A673 (cell line): ENCODE data around the gene STXBP5L. TPM values are rescaled to one million over a fixed set of nuclear protein-coding genes. Genes with fewer than 3 reads are reported as not detected.

Experiments
- BruUV-seq: library from RNA; stranded (reverse); fragments of 400-500 nt; replicated peaks from 2 replicates; lab custom pipeline; 2021; lab: Mats Ljungman, UMichigan
- CTCF ChIA-PET: fragments of 300-600 bp; sonication (Branson Sonifier 250); formaldehyde crosslinking; loops from one replicate; lab custom pipeline; 2022; ENCODE audit warnings: antibody characterized with exemption; lab: Charles Lee
- POLR2A ChIA-PET: fragments of 300-600 bp; sonication (Branson Sonifier 250); formaldehyde crosslinking; loops from one replicate; lab custom pipeline; 2022; ENCODE audit warnings: antibody characterized with exemption; ENCODE audit not compliant: low non-redundant PET; lab: Charles Lee
- DNase-seq: peaks from one replicate; pipeline ENCODE4 v3.0.0-alpha.2; 2015; ENCODE audit warnings: low spot score
- H3K27ac ChIP-seq: fragments of 200-600 bp; sonication (generic); 2 replicates; pipeline ENCODE4 v1.5.1; 2016; ENCODE audit warnings: mixed run types, low read depth, mild to moderate bottlenecking, mixed read lengths, antibody characterized with exemption, low read length; ENCODE audit not compliant: poor library complexity, severe bottlenecking
- H3K27me3 ChIP-seq: fragments of 200-600 bp; sonication (generic); replicated peaks from 2 replicates; pipeline ENCODE4 v1.6.1; 2017; ENCODE audit warnings: mixed run types, low read depth, mild to moderate bottlenecking, mixed read lengths, antibody characterized with exemption, low read length; ENCODE audit not compliant: insufficient read depth, poor library complexity
- H3K36me3 ChIP-seq: fragments of 200-600 bp; sonication (generic); 2 replicates; pipeline ENCODE4 v1.6.1; 2016; ENCODE audit warnings: mixed run types, mild to moderate bottlenecking, mixed read lengths, antibody characterized with exemption, low read length; ENCODE audit not compliant: insufficient read depth, poor library complexity, severe bottlenecking
- H3K4me1 ChIP-seq: fragments of 200-600 bp; sonication (generic); 2 replicates; pipeline ENCODE4 v1.6.1; 2017; ENCODE audit warnings: mixed run types, mild to moderate bottlenecking, mixed read lengths, antibody characterized with exemption, low read length; ENCODE audit not compliant: insufficient read depth, poor library complexity, severe bottlenecking
- H3K4me3 ChIP-seq: fragments of 200-600 bp; sonication (generic); 2 replicates; pipeline ENCODE4 v1.5.1; 2016; ENCODE audit warnings: low read depth, mixed run types, mild to moderate bottlenecking, mixed read lengths, low read length; ENCODE audit not compliant: poor library complexity, severe bottlenecking
- H3K9me3 ChIP-seq: fragments of 200-600 bp; sonication (generic); 2 replicates; pipeline ENCODE4 v1.6.1; 2016; ENCODE audit warnings: mixed run types, low read depth, mild to moderate bottlenecking, mixed read lengths, antibody characterized with exemption, low read length; ENCODE audit not compliant: poor library complexity, severe bottlenecking
- EZH2 ChIP-seq: fragments of 200-600 bp; sonication (generic); IDR thresholded peaks from 2 replicates; pipeline ENCODE4 v1.6.1; 2017; ENCODE audit warnings: borderline replicate concordance, low read depth, mild to moderate bottlenecking, mixed read lengths, antibody characterized with exemption, low read length; ENCODE audit not compliant: poor library complexity, severe bottlenecking
- intact Hi-C: fragments of 100-400 bp; cut with micrococcal nuclease; formaldehyde crosslinking; loops from one replicate; pipeline ENCODE4 v1.10.0; 2022; ENCODE audit not compliant: unreplicated experiment
- total RNA-seq: library from RNA; stranded (reverse); gene quantifications from 2 replicates; pipeline ENCODE4 v1.2.3, GENCODE V29; 2021
- TF ChIP-seq, protein P1 (sequence below): fragments of 300-800, 200-600 bp; sonication (generic); conservative IDR thresholded peaks from 2 replicates; pipeline ENCODE4 v1.5.1; 2017; ENCODE audit warnings: low read depth, mild to moderate bottlenecking, antibody characterized with exemption, low read length, moderate library complexity, mixed read lengths

Gene STXBP5L
- total RNA-seq, 1 experiment from 2014 or later: not detected

DNA sequence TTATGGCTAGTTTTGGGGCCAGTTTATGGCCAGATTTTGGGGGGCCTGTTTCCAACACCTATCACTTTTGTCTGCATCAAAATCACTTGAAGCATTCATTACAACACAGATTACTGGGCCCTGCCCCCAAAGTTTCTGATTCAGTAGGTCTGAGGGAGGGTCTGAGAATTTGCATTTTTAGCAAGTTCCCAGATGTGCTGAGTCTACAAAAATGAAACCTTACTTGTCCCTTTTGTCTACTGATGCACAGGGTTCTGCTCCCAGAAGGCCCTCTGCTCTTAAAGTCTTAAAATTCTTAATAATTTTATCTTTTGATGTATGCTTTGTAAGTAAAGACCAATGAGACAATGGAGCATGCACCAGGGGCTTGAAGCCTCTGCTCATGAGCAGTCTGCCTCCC lies 491.8 kb downstream of the STXBP5L start:
- Histone ChIP-seq H3K4me1 (peaks cover 5% of the 10 kb centered on the region), H3K9me3 (no peaks in the 10 kb centered on the region), H3K36me3 (no peaks in the 10 kb centered on the region), H3K27me3 (no peaks in the 10 kb centered on the region), H3K4me3 (no peak overlapping the region), H3K27ac (no peak overlapping the region)
- DNase-seq: no peak
- TF ChIP-seq EZH2: no peak
- TF ChIP-seq, protein P1, sequence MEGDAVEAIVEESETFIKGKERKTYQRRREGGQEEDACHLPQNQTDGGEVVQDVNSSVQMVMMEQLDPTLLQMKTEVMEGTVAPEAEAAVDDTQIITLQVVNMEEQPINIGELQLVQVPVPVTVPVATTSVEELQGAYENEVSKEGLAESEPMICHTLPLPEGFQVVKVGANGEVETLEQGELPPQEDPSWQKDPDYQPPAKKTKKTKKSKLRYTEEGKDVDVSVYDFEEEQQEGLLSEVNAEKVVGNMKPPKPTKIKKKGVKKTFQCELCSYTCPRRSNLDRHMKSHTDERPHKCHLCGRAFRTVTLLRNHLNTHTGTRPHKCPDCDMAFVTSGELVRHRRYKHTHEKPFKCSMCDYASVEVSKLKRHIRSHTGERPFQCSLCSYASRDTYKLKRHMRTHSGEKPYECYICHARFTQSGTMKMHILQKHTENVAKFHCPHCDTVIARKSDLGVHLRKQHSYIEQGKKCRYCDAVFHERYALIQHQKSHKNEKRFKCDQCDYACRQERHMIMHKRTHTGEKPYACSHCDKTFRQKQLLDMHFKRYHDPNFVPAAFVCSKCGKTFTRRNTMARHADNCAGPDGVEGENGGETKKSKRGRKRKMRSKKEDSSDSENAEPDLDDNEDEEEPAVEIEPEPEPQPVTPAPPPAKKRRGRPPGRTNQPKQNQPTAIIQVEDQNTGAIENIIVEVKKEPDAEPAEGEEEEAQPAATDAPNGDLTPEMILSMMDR: no peak
- CTCF ChIA-PET: no interaction called here
- BruUV-seq: no TSS peak
- intact Hi-C loops: no loop called here
- POLR2A ChIA-PET: no interaction called here

DNA sequence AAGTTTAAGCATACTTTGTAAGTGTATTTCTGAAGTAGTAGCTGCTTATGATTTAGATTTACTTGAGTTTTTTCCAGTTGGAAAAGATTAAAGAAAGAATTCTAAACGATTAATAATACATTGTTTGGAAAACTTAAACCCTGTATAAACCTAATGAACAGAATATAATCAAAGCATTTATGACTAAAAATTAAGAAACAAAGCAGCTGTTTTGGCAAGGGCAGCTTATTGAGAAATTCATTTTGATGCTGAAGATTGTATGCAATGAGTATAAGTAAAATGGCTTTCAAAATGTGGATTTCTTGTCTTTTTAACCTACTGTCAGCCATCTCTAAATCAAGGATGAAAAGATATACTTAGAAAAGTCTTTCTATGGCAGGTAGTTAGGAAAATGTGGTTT lies 497.6 kb downstream of the STXBP5L start:
- no peaks in the 10 kb centered on the region for H3K4me1 ChIP-seq
- intact Hi-C loops: no loop called here
- no peak overlapping the region for H3K27ac ChIP-seq
- no peaks in the 10 kb centered on the region for H3K27me3 ChIP-seq
- H3K4me3 ChIP-seq: no peak overlapping the region
- ChIA-PET POLR2A (no interaction called here), CTCF (no interaction called here)
- DNase-seq: no peak
- TF ChIP-seq, protein P1: no peak
- TF ChIP-seq EZH2: no peak
- BruUV-seq: no TSS peak
- no peaks in the 10 kb centered on the region for H3K36me3 ChIP-seq
- H3K9me3 ChIP-seq: no peaks in the 10 kb centered on the region

DNA sequence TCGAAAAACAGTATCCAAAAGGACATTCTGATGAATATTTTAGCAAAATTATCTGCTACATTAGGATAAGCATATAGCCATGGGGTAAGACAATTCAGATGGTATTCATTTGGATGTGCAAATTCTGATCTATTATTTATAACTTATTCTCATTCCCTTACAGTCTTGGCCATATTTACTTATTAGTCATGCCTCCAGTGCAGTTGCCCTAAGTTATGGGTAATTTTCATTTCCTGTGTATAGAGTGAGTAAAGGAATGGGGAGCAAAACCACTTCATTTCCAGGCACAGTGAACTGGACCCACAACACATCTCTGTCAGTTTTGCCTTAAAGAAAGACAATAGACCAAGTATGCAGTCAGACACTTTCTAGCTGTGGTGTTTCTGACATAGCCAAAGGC lies 503.5 kb downstream of the STXBP5L start:
- H3K36me3 ChIP-seq: no peaks in the 10 kb centered on the region
- BruUV-seq: no TSS peak
- intact Hi-C loops: no loop called here

More for the DNA sequence above, 503.5 kb downstream of the STXBP5L start:
- ChIA-PET CTCF (no interaction called here), POLR2A (no interaction called here)
- no peak overlapping the region for H3K27ac ChIP-seq
- DNase-seq: no peak
- H3K4me1 ChIP-seq: no peaks in the 10 kb centered on the region
- no peaks in the 10 kb centered on the region for H3K27me3 ChIP-seq
- no peaks in the 10 kb centered on the region for H3K9me3 ChIP-seq
- no peak overlapping the region for H3K4me3 ChIP-seq
- no peak for TF ChIP-seq EZH2
- TF ChIP-seq, protein P1: no peak
